Ishikawa (cell line): ENCODE results near the gene CTTNBP2NL.
A peak's percentile ranks its signal among the peaks of the same experiment; 100 is the strongest.

Source experiments
- CEBPB ChIP-seq: IDR thresholded peaks from 2 replicates; pipeline ENCODE4 v1.6.1; 2012
- CREB1 ChIP-seq: IDR thresholded peaks from 2 replicates; pipeline ENCODE4 v1.6.1; 2012; ENCODE audit warnings: low read depth
- EGR1 ChIP-seq: IDR thresholded peaks from 2 replicates; pipeline ENCODE4 v1.6.1; 2012
- EP300 ChIP-seq: IDR thresholded peaks from 2 replicates; pipeline ENCODE4 v1.6.1; 2012; ENCODE audit warnings: borderline replicate concordance
- FOXM1 ChIP-seq: IDR thresholded peaks from 2 replicates; pipeline ENCODE4 v1.6.1; 2012; ENCODE audit warnings: low read depth, borderline replicate concordance
- NFIC ChIP-seq: IDR thresholded peaks from 2 replicates; pipeline ENCODE4 v1.6.1; 2012
- RAD21 ChIP-seq: IDR thresholded peaks from 2 replicates; pipeline ENCODE4 v1.6.1; 2012; ENCODE audit warnings: low read depth
- TAF1 ChIP-seq: IDR thresholded peaks from 2 replicates; pipeline ENCODE4 v1.6.1; 2012; ENCODE audit warnings: low read depth, mild to moderate bottlenecking
- TCF12 ChIP-seq: IDR thresholded peaks from 2 replicates; pipeline ENCODE4 v1.6.1; 2012; ENCODE audit warnings: low read depth
- TEAD4 ChIP-seq: IDR thresholded peaks from 2 replicates; pipeline ENCODE4 v1.6.1; 2012
- USF1 ChIP-seq: IDR thresholded peaks from 2 replicates; pipeline ENCODE4 v1.6.1; 2012
- YY1 ChIP-seq: IDR thresholded peaks from 2 replicates; pipeline ENCODE4 v1.6.1; 2012; ENCODE audit warnings: low read depth
- ZBTB7A ChIP-seq: IDR thresholded peaks from 2 replicates; pipeline ENCODE4 v1.6.1; 2012; ENCODE audit warnings: low read depth
- TF ChIP-seq, protein P1 (sequence below): IDR thresholded peaks from 2 replicates; pipeline ENCODE4 v1.6.1; 2012
- TF ChIP-seq, protein P2 (sequence below): IDR thresholded peaks from 2 replicates; pipeline ENCODE4 v1.6.1; 2012; ENCODE audit warnings: low read depth, mild to moderate bottlenecking

Gene CTTNBP2NL

GRCh38 chr1:112462953-112463279 lies 66.9 kb downstream of the CTTNBP2NL start:
- TF ChIP-seq ZBTB7A (no peak), CEBPB (no peak), RAD21 (no peak), FOXM1 (no peak), USF1 (no peak), CREB1 (no peak), TCF12 (no peak), EGR1 (no peak), EP300 (no peak), TAF1 (no peak)
- TF ChIP-seq, protein P1, sequence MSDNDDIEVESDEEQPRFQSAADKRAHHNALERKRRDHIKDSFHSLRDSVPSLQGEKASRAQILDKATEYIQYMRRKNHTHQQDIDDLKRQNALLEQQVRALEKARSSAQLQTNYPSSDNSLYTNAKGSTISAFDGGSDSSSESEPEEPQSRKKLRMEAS = no peak
- TF ChIP-seq, protein P2, sequence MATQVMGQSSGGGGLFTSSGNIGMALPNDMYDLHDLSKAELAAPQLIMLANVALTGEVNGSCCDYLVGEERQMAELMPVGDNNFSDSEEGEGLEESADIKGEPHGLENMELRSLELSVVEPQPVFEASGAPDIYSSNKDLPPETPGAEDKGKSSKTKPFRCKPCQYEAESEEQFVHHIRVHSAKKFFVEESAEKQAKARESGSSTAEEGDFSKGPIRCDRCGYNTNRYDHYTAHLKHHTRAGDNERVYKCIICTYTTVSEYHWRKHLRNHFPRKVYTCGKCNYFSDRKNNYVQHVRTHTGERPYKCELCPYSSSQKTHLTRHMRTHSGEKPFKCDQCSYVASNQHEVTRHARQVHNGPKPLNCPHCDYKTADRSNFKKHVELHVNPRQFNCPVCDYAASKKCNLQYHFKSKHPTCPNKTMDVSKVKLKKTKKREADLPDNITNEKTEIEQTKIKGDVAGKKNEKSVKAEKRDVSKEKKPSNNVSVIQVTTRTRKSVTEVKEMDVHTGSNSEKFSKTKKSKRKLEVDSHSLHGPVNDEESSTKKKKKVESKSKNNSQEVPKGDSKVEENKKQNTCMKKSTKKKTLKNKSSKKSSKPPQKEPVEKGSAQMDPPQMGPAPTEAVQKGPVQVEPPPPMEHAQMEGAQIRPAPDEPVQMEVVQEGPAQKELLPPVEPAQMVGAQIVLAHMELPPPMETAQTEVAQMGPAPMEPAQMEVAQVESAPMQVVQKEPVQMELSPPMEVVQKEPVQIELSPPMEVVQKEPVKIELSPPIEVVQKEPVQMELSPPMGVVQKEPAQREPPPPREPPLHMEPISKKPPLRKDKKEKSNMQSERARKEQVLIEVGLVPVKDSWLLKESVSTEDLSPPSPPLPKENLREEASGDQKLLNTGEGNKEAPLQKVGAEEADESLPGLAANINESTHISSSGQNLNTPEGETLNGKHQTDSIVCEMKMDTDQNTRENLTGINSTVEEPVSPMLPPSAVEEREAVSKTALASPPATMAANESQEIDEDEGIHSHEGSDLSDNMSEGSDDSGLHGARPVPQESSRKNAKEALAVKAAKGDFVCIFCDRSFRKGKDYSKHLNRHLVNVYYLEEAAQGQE = no peak

DNA sequence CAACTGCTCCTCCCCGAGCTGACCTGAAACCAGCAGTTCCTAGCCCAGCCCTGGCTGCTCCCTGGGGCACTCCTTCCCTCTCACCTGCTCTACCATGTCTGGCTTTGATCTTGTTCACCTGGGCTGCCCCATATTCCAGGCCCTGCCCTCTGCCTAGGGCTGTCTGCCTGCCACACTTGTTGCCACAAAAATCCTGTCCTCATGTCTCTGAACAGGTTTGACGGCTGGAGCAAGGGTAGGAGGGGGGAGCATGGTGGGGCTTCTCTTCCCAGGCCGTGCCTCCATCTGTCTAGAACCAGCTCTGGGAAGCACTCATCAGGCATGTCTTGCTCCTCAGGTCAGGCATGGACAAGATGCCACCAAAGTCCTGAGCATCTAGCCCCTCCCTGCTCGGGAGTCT lies 68.5 kb downstream of the CTTNBP2NL start:
- TF ChIP-seq EP300 (no peak), RAD21 (no peak), YY1 (no peak)

GRCh38 chr1:112465122-112465521 lies 69.1 kb downstream of the CTTNBP2NL start:
- TF ChIP-seq, protein P1 = no peak
- TF ChIP-seq NFIC = no peak
- TF ChIP-seq CREB1 = no peak
- TF ChIP-seq FOXM1 = no peak
- TF ChIP-seq EP300 = no peak
- TF ChIP-seq ZBTB7A = no peak
- TF ChIP-seq TAF1 = no peak
- TF ChIP-seq, protein P2 = no peak
- no peak for TF ChIP-seq RAD21
- TF ChIP-seq CEBPB = no peak
- no peak for TF ChIP-seq TCF12
- TF ChIP-seq TEAD4 = no peak
- no peak for TF ChIP-seq YY1
- no peak for TF ChIP-seq EGR1
- TF ChIP-seq USF1 = no peak

GRCh38 chr1:112466078-112466660 lies 70.2 kb downstream of the CTTNBP2NL start:
- peak; percentile 59; the same call in 1 of the 2 replicates for TF ChIP-seq YY1
- no peak for TF ChIP-seq CEBPB
- TF ChIP-seq, protein P1 = peak; percentile 93
- TF ChIP-seq USF1 = 0 out of 2 replicates have a peak, but pooled peaks have one; percentile 37
- peak; percentile 47 for TF ChIP-seq TCF12
- peak; percentile 21; the same call in 1 of the 2 replicates for TF ChIP-seq ZBTB7A
- no peak for TF ChIP-seq FOXM1
- peak; percentile 82 for TF ChIP-seq RAD21
- peak; percentile 69 for TF ChIP-seq NFIC

- no peak for TF ChIP-seq USF1
- no peak for TF ChIP-seq TCF12
- TF ChIP-seq CREB1 = no peak
- TF ChIP-seq NFIC = no peak
- TF ChIP-seq CEBPB = no peak
- no peak for TF ChIP-seq YY1
- TF ChIP-seq EGR1 = no peak
- TF ChIP-seq, protein P2 = no peak
- TF ChIP-seq ZBTB7A = no peak
- no peak for TF ChIP-seq FOXM1
- no peak for TF ChIP-seq TAF1
- TF ChIP-seq, protein P1 = no peak
- no peak for TF ChIP-seq EP300
- no peak for TF ChIP-seq RAD21
- no peak for TF ChIP-seq TEAD4
Measured at GRCh38 chr1:112470966-112471365, 75.0 kb downstream of the CTTNBP2NL start.
